Transverse colon (tissue), 4 donors: ENCODE results near the gene ANKRD52. TPM values are rescaled to one million over a fixed set of nuclear protein-coding genes. Genes with fewer than 3 reads are reported as not detected.
"Not testable (repeated sequence)": the region's sequence is repeated elsewhere in the genome, so short reads cannot be mapped to it uniquely, and the experiment has no call there.

Experiments used
- DNase-seq: peaks from one replicate; pipeline ENCODE4 v3.0.0-alpha.2; 2019
- H3K27ac ChIP-seq, 4 donors: fragments of 200-600 bp; sonication (generic); 2 replicates each; pipeline ENCODE4 v1.5.1; 2016 to 2018; ENCODE audit warnings: inconsistent platforms in 4 of 4
- H3K27me3 ChIP-seq: fragments of 200-600 bp; sonication (generic); 2 replicates; pipeline ENCODE4 v1.5.1; 2017; ENCODE audit warnings: inconsistent platforms
- H3K36me3 ChIP-seq, 4 donors: fragments of 200-600 bp; sonication (generic); 2 replicates each; pipeline ENCODE4 v1.5.1; 2017 to 2019; ENCODE audit warnings: inconsistent platforms in 4 of 4
- H3K4me1 ChIP-seq, 4 donors: fragments of 200-600 bp; sonication (generic); 2 replicates each; pipeline ENCODE4 v1.5.1; 2017 to 2020; ENCODE audit warnings: inconsistent platforms in 4 of 4
- H3K4me3 ChIP-seq, 4 donors: fragments of 200-600 bp; sonication (generic); 1 replicate in 1 of 4; 2 replicates in 3 of 4; pipeline versions ENCODE4 v1.5.1 to v1.6.1; 2017 to 2019; ENCODE audit warnings: inconsistent platforms in 4 of 4
- H3K9me3 ChIP-seq, 2 donors: fragments of 200-600 bp; sonication (generic); 2 replicates each; pipeline ENCODE4 v1.5.1; 2017 to 2019; ENCODE audit warnings: inconsistent platforms in 2 of 2
- EP300 ChIP-seq: sonication (generic); formaldehyde crosslinking; IDR thresholded peaks from one replicate; pipeline ENCODE4 v1.6.1; 2017; ENCODE audit warnings: antibody characterized with exemption, low read depth
- POLR2A ChIP-seq: fragments of 450-650 bp; IDR thresholded peaks from one replicate; pipeline ENCODE4 v1.6.1; 2016; ENCODE audit warnings: antibody characterized with exemption, mild to moderate bottlenecking, moderate library complexity
- POLR2AphosphoS5 ChIP-seq, 3 donors: sonication (generic); formaldehyde crosslinking; IDR thresholded peaks; one replicate each; pipeline ENCODE4 v1.6.1; 2016; ENCODE audit warnings: antibody characterized with exemption in 3 of 3
- whole genome bisulfite sequencing, 2 donors: methylation state at CpG; one replicate each; pipeline ENCODE4 v1.1.5; 2018; ENCODE audit warnings: low coverage in 1 of 2; 5-methylcytosine and 5-hydroxymethylcytosine counted together
- in situ Hi-C, 4 donors: fragments of 200-750 bp; cut with MboI; loops; one replicate each; pipeline versions ENCODE4 v1.15.0 to v1.15.1; 2017; ENCODE audit warnings: low sequenced_read_pairs in 3 of 4, low pct_ligation_motif_present in 1 of 4, low pct_unique_long_range_greater_than_20kb in 1 of 4
- intact Hi-C: fragments of 100-400 bp; cut with DNase I; formaldehyde crosslinking; loops from one replicate; pipeline ENCODE4 v1.15.1; 2023; ENCODE audit warnings: low total_unique reads
- total RNA-seq, 4 donors: library from RNA; depleted of rRNA; stranded (reverse); fragments of >200 nt; gene quantifications; one replicate each; pipeline ENCODE4 v1.1.0, GENCODE V29; 2016
- TF ChIP-seq, protein P1 (sequence below), 5 experiments: fragments of 200-600 bp in 3 of 5; fragments of 450-650 bp in 2 of 5; sonication (generic) in 3 of 5; IDR thresholded peaks; 1 replicate in 2 of 5; 2 replicates in 3 of 5; pipeline ENCODE4 v1.5.1; 2016 to 2017; ENCODE audit warnings: antibody characterized with exemption in 5 of 5, inconsistent platforms in 3 of 5, mild to moderate bottlenecking in 2 of 5, moderate library complexity in 1 of 5

The ANKRD52 gene
- total RNA-seq, 4 donors from 2014 or later, result 28.4 to 120 (median 40.0) TPM

DNA sequence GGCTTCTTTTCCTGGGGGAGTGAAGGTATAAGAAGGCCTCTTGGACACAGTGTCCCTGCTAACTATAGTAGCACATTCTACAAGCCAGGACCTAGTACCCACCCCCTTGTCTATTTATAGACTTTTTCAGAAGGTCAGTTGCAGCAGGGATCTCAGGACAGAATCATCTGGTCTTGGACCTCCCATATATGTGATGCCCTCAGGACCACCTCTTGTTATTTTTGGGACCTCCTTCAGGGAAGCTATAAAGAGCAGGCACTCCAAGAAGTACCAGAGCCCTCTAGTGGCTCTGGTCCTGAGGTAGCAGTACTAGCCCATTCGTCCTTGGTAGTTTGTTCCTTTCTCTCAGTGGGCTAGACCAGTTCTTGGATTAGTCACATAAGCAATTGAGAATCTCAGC is 12.8 kb upstream of the ANKRD52 start:
- intact Hi-C loops (no loop called here), in situ Hi-C loops (no loop called here)
- WGBS, 2 donors, result 15% methylated on average over 1 of the region's 1 CpG; no CpG with 5 or more reads in 1 of the 2 donors
- Histone ChIP-seq H3K4me1 (peaks cover 3 to 14% (median 9%) of the 10 kb centered on the region in 4 donors), H3K27me3 (no peaks in the 10 kb centered on the region), H3K4me3 (no peak overlapping the region), H3K27ac (no peak overlapping the region), H3K9me3 (no peaks in the 10 kb centered on the region), H3K36me3 (peaks cover 0 to 48% (median 23%) of the 10 kb centered on the region in 4 donors)
- TF ChIP-seq POLR2A, result no peak
- TF ChIP-seq, protein P1, sequence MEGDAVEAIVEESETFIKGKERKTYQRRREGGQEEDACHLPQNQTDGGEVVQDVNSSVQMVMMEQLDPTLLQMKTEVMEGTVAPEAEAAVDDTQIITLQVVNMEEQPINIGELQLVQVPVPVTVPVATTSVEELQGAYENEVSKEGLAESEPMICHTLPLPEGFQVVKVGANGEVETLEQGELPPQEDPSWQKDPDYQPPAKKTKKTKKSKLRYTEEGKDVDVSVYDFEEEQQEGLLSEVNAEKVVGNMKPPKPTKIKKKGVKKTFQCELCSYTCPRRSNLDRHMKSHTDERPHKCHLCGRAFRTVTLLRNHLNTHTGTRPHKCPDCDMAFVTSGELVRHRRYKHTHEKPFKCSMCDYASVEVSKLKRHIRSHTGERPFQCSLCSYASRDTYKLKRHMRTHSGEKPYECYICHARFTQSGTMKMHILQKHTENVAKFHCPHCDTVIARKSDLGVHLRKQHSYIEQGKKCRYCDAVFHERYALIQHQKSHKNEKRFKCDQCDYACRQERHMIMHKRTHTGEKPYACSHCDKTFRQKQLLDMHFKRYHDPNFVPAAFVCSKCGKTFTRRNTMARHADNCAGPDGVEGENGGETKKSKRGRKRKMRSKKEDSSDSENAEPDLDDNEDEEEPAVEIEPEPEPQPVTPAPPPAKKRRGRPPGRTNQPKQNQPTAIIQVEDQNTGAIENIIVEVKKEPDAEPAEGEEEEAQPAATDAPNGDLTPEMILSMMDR (IDR thresholded peaks at IDR 0.05), result peak in 2 of 5 experiments; percentile 10 to 12
- DNase-seq, result no peak

DNA sequence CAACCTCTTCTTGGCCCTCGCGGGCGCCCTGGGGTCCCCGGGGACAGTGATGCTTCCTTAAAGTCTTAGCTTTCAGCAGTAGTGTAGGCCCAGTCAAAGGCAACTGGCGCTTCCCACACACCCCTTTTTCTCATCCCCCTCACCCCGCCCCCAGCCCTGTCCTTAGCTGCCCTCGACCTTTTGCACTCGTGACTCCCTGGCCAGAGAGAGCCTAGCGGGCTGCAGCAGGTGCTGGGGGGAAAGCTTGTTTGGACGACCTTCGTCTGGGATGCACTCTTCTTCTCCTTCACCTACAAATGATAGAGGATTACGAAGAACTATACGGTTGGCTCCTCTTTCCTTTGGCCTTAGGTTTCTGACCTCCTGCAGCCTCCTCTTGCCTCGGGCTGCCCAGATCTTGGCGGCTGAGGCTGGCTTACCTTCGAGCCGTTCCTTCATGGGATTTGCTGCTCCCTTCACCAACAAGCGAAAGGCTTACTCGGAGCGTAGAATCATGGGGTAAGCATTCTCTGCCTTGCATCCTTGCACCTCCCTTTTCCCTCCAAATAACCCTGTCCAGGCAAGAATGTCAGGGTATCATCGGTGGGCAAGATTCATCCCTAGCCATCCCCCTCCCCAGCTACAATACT is 9.4 kb upstream of the ANKRD52 start:
- Histone ChIP-seq H3K4me1 (peaks cover 5 to 14% (median 12%) of the 10 kb centered on the region in 4 donors), H3K27me3 (no peaks in the 10 kb centered on the region), H3K36me3 (peaks cover 0 to 15% (median 7%) of the 10 kb centered on the region in 4 donors), H3K4me3 (peak overlapping the region; percentile 55 to 80 (median 58)), H3K9me3 (no peaks in the 10 kb centered on the region), H3K27ac (peak overlapping the region; percentile 92 to 96 (median 96))
- WGBS, 2 donors, result 22 to 50% methylated on average over 1 to 21 of the region's 21 CpGs
- TF ChIP-seq EP300, result no peak
- TF ChIP-seq, protein P1 (IDR thresholded peaks at IDR 0.05), result no peak
- TF ChIP-seq POLR2A, result no peak
- DNase-seq, result no peak
- intact Hi-C loops, result no loop called here
- in situ Hi-C loops, result no loop called here

DNA sequence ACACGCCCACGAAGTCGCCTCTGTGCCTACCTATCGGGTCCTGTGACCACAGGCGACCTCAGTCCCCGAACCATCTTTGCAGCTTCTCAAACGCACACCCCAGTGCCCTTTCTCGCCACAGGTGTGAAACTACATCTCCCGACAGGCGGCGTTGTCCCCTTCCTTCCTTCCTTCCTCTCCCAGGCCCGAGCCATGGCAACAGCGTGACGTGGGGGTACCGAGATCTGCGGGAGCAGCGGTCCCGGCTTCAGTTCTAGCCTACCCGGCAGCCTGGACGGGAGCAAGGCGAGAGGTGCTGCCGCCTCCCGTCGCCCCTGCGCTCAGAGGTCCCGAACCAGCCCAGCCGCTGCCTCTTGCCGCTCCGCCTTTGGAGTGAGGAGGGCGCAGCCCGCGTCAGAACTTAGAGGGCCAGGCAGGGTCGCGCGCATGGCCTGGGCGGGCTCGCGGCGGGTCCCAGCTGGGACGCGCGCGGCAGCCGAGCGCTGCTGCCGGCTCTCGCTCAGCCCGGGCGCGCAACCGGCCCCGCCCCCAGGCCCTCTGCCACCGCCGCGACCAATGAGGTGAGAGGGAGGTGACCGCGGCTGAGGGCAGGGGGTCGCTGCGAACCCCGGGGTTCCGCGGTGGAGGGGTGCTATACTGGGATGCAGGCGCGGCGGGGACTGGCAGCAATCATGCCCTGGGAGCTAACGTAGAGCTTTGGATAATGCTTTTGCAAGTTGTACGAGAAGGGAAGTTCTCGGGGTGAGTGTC is 8.7 kb upstream of the ANKRD52 start, which contains the start of gene COQ10A:
TSS of gene COQ10A (plus strand) at position 250 of the 750 bp plus-strand sequence. CDS start at position 427, 177 bp downstream.
- Histone ChIP-seq H3K4me1 (peaks cover 5 to 14% (median 12%) of the 10 kb centered on the region in 4 donors), H3K9me3 (no peaks in the 10 kb centered on the region), H3K36me3 (peaks cover 0 to 8% (median 4%) of the 10 kb centered on the region in 4 donors), H3K27me3 (no peaks in the 10 kb centered on the region), H3K4me3 (peak within 1 kb of the TSS; percentile 55 to 80 (median 58)), H3K27ac (peak within 1 kb of the TSS; percentile 92 to 96 (median 96))
- TF ChIP-seq POLR2A (peak; percentile 81), EP300 (no peak), POLR2AphosphoS5 (IDR thresholded peaks at IDR 0.05) (peak; percentile 90 to 93 (median 91))
- TF ChIP-seq, protein P1 (IDR thresholded peaks at IDR 0.05), result peak; percentile 66 to 91 (median 74)
- DNase-seq, result peak; percentile 93
- WGBS, 2 donors, result 0 to 1% methylated on average over 3 to 56 of the region's 68 CpGs
- intact Hi-C loops, result no loop called here
- in situ Hi-C loops, result no loop called here

- H3K27me3 ChIP-seq, intact Hi-C loops, H3K9me3 ChIP-seq, H3K36me3 ChIP-seq, in situ Hi-C loops: not testable (repeated sequence)
- peak; percentile 16 for DNase-seq
- H3K4me3 ChIP-seq, result peak overlapping the region; percentile 50 to 80 (median 58)
- H3K27ac ChIP-seq, result peak overlapping the region; percentile 92 to 96 (median 96)
- 28 to 55% methylated on average over 10 to 16 of the region's 16 CpGs for WGBS, 2 donors
- peaks cover 5 to 14% (median 12%) of the 10 kb centered on the region in 4 donors for H3K4me1 ChIP-seq
Measured at GRCh38 chr12:56266068-56266692, 8.0 kb upstream of the ANKRD52 start.

- H3K4me1 ChIP-seq, result peaks cover 10 to 21% (median 18%) of the 10 kb centered on the region in 4 donors
- H3K4me3 ChIP-seq, in situ Hi-C loops, H3K27ac ChIP-seq, H3K9me3 ChIP-seq, H3K27me3 ChIP-seq, DNase-seq, H3K36me3 ChIP-seq, intact Hi-C loops: not testable (repeated sequence)
- 83 to 90% methylated on average over 3 to 7 of the region's 7 CpGs for WGBS, 2 donors
Measured at GRCh38 chr12:56262955-56263354, 4.8 kb upstream of the ANKRD52 start.
